ENCODE measurements around the gene BRI3BP.

Gene BRI3BP

GRCh38 chr12:124993626-124994436 lies at the start of gene BRI3BP:
BRI3BP (plus strand) TSS chr12:124993645; CDS start chr12:124993791, 146 bp downstream.
- CTCF ChIA-PET: interaction anchor here (0.7 to 2.3 kb wide), 3 partner anchors 10 to 53 kb away, joined by 3 to 9 read pairs (median 3); no protein-coding TSS in a partner anchor
- peak within 1 kb of the TSS; percentile 93 for H3K4me3 Mint-ChIP-seq
- H3K27me3 Mint-ChIP-seq: no peaks in the 10 kb centered on the region
- H3K4me1 Mint-ChIP-seq: peaks cover 38% of the 10 kb centered on the region
- peak within 1 kb of the TSS; percentile 93 for H3K27ac Mint-ChIP-seq
- no peaks in the 10 kb centered on the region for H3K9me3 Mint-ChIP-seq
- peak; percentile 56 for DNase-seq
- H3K36me3 Mint-ChIP-seq: peaks cover 2% of the 10 kb centered on the region

GRCh38 chr12:124946447-124946793 lies 47.0 kb upstream of the BRI3BP start:
- Mint-ChIP-seq H3K27ac (no peak overlapping the region), H3K36me3 (peaks cover 29% of the 10 kb centered on the region), H3K9me3 (no peaks in the 10 kb centered on the region), H3K4me3 (no peak overlapping the region), H3K4me1 (peaks cover 7% of the 10 kb centered on the region), H3K27me3 (no peaks in the 10 kb centered on the region)
- CTCF ChIA-PET: no interaction called here
- no peak for DNase-seq

GRCh38 chr12:124947013-124947412 lies 46.4 kb upstream of the BRI3BP start:
- H3K36me3 Mint-ChIP-seq: peaks cover 30% of the 10 kb centered on the region
- no peak overlapping the region for H3K4me3 Mint-ChIP-seq
- H3K4me1 Mint-ChIP-seq: peaks cover 3% of the 10 kb centered on the region
- no peaks in the 10 kb centered on the region for H3K9me3 Mint-ChIP-seq
- CTCF ChIA-PET: no interaction called here
- no peak for DNase-seq
- H3K27me3 Mint-ChIP-seq: no peaks in the 10 kb centered on the region
- H3K27ac Mint-ChIP-seq: no peak overlapping the region

GRCh38 chr12:124947561-124948398 lies 45.7 kb upstream of the BRI3BP start:
- H3K27me3 Mint-ChIP-seq: no peaks in the 10 kb centered on the region
- peaks cover 28% of the 10 kb centered on the region for H3K36me3 Mint-ChIP-seq
- H3K4me3 Mint-ChIP-seq: no peak overlapping the region
- H3K27ac Mint-ChIP-seq: no peak overlapping the region
- no peak for DNase-seq
- H3K4me1 Mint-ChIP-seq: no peaks in the 10 kb centered on the region
- CTCF ChIA-PET: no interaction called here
- no peaks in the 10 kb centered on the region for H3K9me3 Mint-ChIP-seq

- Mint-ChIP-seq H3K4me1 (no peaks in the 10 kb centered on the region), H3K36me3 (peaks cover 28% of the 10 kb centered on the region), H3K27ac (no peak overlapping the region), H3K4me3 (no peak overlapping the region), H3K9me3 (no peaks in the 10 kb centered on the region), H3K27me3 (no peaks in the 10 kb centered on the region)
- no peak for DNase-seq
- CTCF ChIA-PET: no interaction called here
These were observed 44.4 kb upstream of the BRI3BP start for GRCh38 chr12:124949066-124949465.

- Mint-ChIP-seq H3K27me3 (no peaks in the 10 kb centered on the region), H3K27ac (no peak overlapping the region), H3K4me3 (no peak overlapping the region), H3K36me3 (peaks cover 28% of the 10 kb centered on the region), H3K9me3 (no peaks in the 10 kb centered on the region), H3K4me1 (no peaks in the 10 kb centered on the region)
- CTCF ChIA-PET: interaction anchor here (1.0 to 3.0 kb wide), 2 partner anchors 22 to 43 kb away, joined by 3 to 8 read pairs; no protein-coding TSS in a partner anchor
- DNase-seq: no peak
These were observed 43.4 kb upstream of the BRI3BP start for GRCh38 chr12:124949779-124950728.

GRCh38 chr12:124952295-124952694 lies 41.1 kb upstream of the BRI3BP start:
- Mint-ChIP-seq H3K9me3 (no peaks in the 10 kb centered on the region), H3K27ac (peak overlapping the region; percentile 67), H3K36me3 (peaks cover 26% of the 10 kb centered on the region), H3K4me3 (no peak overlapping the region), H3K27me3 (no peaks in the 10 kb centered on the region), H3K4me1 (no peaks in the 10 kb centered on the region)
- no peak for DNase-seq
- CTCF ChIA-PET: interaction anchor here (3.0 kb wide), 1 partner anchor 46 kb away, joined by 8 read pairs; no protein-coding TSS in a partner anchor

- Mint-ChIP-seq H3K4me1 (no peaks in the 10 kb centered on the region), H3K4me3 (no peak overlapping the region), H3K27ac (peak overlapping the region; percentile 67), H3K9me3 (no peaks in the 10 kb centered on the region), H3K27me3 (no peaks in the 10 kb centered on the region), H3K36me3 (peaks cover 29% of the 10 kb centered on the region)
- no peak for DNase-seq
- CTCF ChIA-PET: interaction anchor here (3.0 kb wide), 1 partner anchor 46 kb away, joined by 8 read pairs; no protein-coding TSS in a partner anchor
These were observed 40.6 kb upstream of the BRI3BP start for GRCh38 chr12:124952801-124953200.

- H3K36me3 Mint-ChIP-seq: peaks cover 34% of the 10 kb centered on the region
- no peak overlapping the region for H3K27ac Mint-ChIP-seq
- no peaks in the 10 kb centered on the region for H3K27me3 Mint-ChIP-seq
- DNase-seq: no peak
- no peak overlapping the region for H3K4me3 Mint-ChIP-seq
- no peaks in the 10 kb centered on the region for H3K9me3 Mint-ChIP-seq
- CTCF ChIA-PET: interaction anchor here (1.1 kb wide), 1 partner anchor 47 kb away, joined by 6 read pairs; no protein-coding TSS in a partner anchor
- H3K4me1 Mint-ChIP-seq: no peaks in the 10 kb centered on the region
These were observed 39.6 kb upstream of the BRI3BP start for GRCh38 chr12:124953689-124954405.

- peaks cover 37% of the 10 kb centered on the region for H3K36me3 Mint-ChIP-seq
- DNase-seq: no peak
- H3K27ac Mint-ChIP-seq: no peak overlapping the region
- H3K9me3 Mint-ChIP-seq: no peaks in the 10 kb centered on the region
- no peaks in the 10 kb centered on the region for H3K27me3 Mint-ChIP-seq
- CTCF ChIA-PET: interaction anchor here (0.8 to 1.1 kb wide), 3 partner anchors 14 to 48 kb away, joined by 3 to 6 read pairs (median 3); no protein-coding TSS in a partner anchor
- H3K4me3 Mint-ChIP-seq: no peak overlapping the region
- H3K4me1 Mint-ChIP-seq: no peaks in the 10 kb centered on the region
These were observed 38.7 kb upstream of the BRI3BP start for GRCh38 chr12:124954771-124955170.

GRCh38 chr12:124956571-124956970 lies 36.9 kb upstream of the BRI3BP start:
- Mint-ChIP-seq H3K27me3 (no peaks in the 10 kb centered on the region), H3K4me1 (peaks cover 3% of the 10 kb centered on the region), H3K27ac (no peak overlapping the region), H3K36me3 (peaks cover 40% of the 10 kb centered on the region), H3K4me3 (no peak overlapping the region), H3K9me3 (no peaks in the 10 kb centered on the region)
- CTCF ChIA-PET: interaction anchor here (0.7 kb wide), 1 partner anchor 37 kb away, joined by 3 read pairs; no protein-coding TSS in a partner anchor
- no peak for DNase-seq

GRCh38 chr12:124961055-124961454 lies 32.4 kb upstream of the BRI3BP start:
- CTCF ChIA-PET: no interaction called here
- Mint-ChIP-seq H3K9me3 (no peaks in the 10 kb centered on the region), H3K27ac (no peak overlapping the region), H3K27me3 (no peaks in the 10 kb centered on the region), H3K4me3 (no peak overlapping the region), H3K4me1 (peaks cover 6% of the 10 kb centered on the region), H3K36me3 (peaks cover 51% of the 10 kb centered on the region)
- DNase-seq: no peak

GRCh38 chr12:124963211-124963610 lies 30.2 kb upstream of the BRI3BP start:
- Mint-ChIP-seq H3K9me3 (no peaks in the 10 kb centered on the region), H3K4me3 (no peak overlapping the region), H3K27ac (peak overlapping the region; percentile 33), H3K4me1 (peaks cover 6% of the 10 kb centered on the region), H3K36me3 (peaks cover 42% of the 10 kb centered on the region), H3K27me3 (no peaks in the 10 kb centered on the region)
- CTCF ChIA-PET: interaction anchor here (1.5 kb wide), 1 partner anchor 56 kb away, joined by 3 read pairs; no protein-coding TSS in a partner anchor
- no peak for DNase-seq

All from activated naive CD4-positive, alpha-beta T cell treated with anti-CD3 and anti-CD28 coated beads, Interleukin-2, amount 10 ng/mL, durations not matched to agents 7 days and 5 days (primary cell).